Lower leg skin (tissue), 4 donors: ENCODE measurements around the gene TXLNB. TPM values are rescaled to one million over a fixed set of nuclear protein-coding genes. Genes with fewer than 3 reads are reported as not detected.

Experiments used
- DNase-seq, 2 donors: peaks; one replicate each; pipeline ENCODE4 v3.0.0-alpha.2; 2019; ENCODE audit warnings: low spot score in 2 of 2
- H3K4me3 ChIP-seq: fragments of 200-600 bp; sonication (generic); 2 replicates; pipeline ENCODE4 v1.5.1; 2017; ENCODE audit warnings: mild to moderate bottlenecking, low read depth; ENCODE audit not compliant: poor library complexity, severe bottlenecking
- CTCF ChIP-seq, 3 donors: fragments of 450-650 bp; IDR thresholded peaks; one replicate each; pipeline ENCODE4 v1.5.1; 2016; ENCODE audit warnings: antibody characterized with exemption in 3 of 3, mild to moderate bottlenecking in 3 of 3, moderate library complexity in 2 of 3
- POLR2A ChIP-seq, 2 donors: fragments of 450-650 bp; IDR thresholded peaks; one replicate each; pipeline ENCODE4 v1.6.1; 2016 to 2017; ENCODE audit warnings: antibody characterized with exemption in 2 of 2, mild to moderate bottlenecking in 1 of 2, moderate library complexity in 1 of 2
- WGBS, 2 donors: methylation state at CpG; one replicate each; pipeline ENCODE4 v1.1.5; 2018; 5-methylcytosine and 5-hydroxymethylcytosine counted together
- intact Hi-C: fragments of 100-400 bp; cut with DNase I; formaldehyde crosslinking; loops from one replicate; pipeline ENCODE4 v1.15.0; 2023; ENCODE audit warnings: low total_unique reads
- total RNA-seq, 4 donors: library from RNA; depleted of rRNA; stranded (reverse); fragments of >200 nt; gene quantifications; one replicate each; pipeline ENCODE4 v1.1.0, GENCODE V29; 2016

The TXLNB gene
- total RNA-seq, 4 donors from 2014 or later, result 0.27 to 0.29 TPM; not detected in 2

- no peak for TF ChIP-seq CTCF (IDR thresholded peaks at IDR 0.05)
- TF ChIP-seq POLR2A (IDR thresholded peaks at IDR 0.05), result no peak
- no peak overlapping the region for H3K4me3 ChIP-seq
- WGBS, 2 donors, result 58 to 68% methylated on average over 2 of the region's 2 CpGs
- DNase-seq, result no peak
- intact Hi-C loops, result no loop called here
Observed at GRCh38 chr6:139320081-139320480, 28.3 kb upstream of the TXLNB start.

- no peak overlapping the region for H3K4me3 ChIP-seq
- TF ChIP-seq CTCF (IDR thresholded peaks at IDR 0.05) (no peak), POLR2A (IDR thresholded peaks at IDR 0.05) (no peak)
- DNase-seq, result no peak
- intact Hi-C loops, result no loop called here
- 70 to 77% methylated on average over 2 of the region's 2 CpGs for WGBS, 2 donors
Observed at GRCh38 chr6:139316622-139317317, 25.0 kb upstream of the TXLNB start.

GRCh38 chr6:139313784-139314545, 22.2 kb upstream of the TXLNB start:
- TF ChIP-seq CTCF (IDR thresholded peaks at IDR 0.05), result no peak
- no peak for TF ChIP-seq POLR2A (IDR thresholded peaks at IDR 0.05)

GRCh38 chr6:139313229-139313628, 21.4 kb upstream of the TXLNB start:
- DNase-seq, result no peak
- intact Hi-C loops, result no loop called here
- no peak for TF ChIP-seq POLR2A (IDR thresholded peaks at IDR 0.05)
- TF ChIP-seq CTCF (IDR thresholded peaks at IDR 0.05), result no peak
- WGBS, 2 donors, result 91 to 98% methylated on average over 7 of the region's 7 CpGs
- no peak overlapping the region for H3K4me3 ChIP-seq

More at GRCh38 chr6:139313784-139314545, 22.2 kb upstream of the TXLNB start:
- DNase-seq, result no peak
- 49 to 53% methylated on average over 6 of the region's 6 CpGs for WGBS, 2 donors
- H3K4me3 ChIP-seq, result no peak overlapping the region
- intact Hi-C loops, result no loop called here

- WGBS, 2 donors, result 87 to 88% methylated on average over 2 of the region's 2 CpGs
- TF ChIP-seq CTCF (IDR thresholded peaks at IDR 0.05) (no peak), POLR2A (IDR thresholded peaks at IDR 0.05) (no peak)
- intact Hi-C loops, result no loop called here
Observed at GRCh38 chr6:139311831-139312230, 20.0 kb upstream of the TXLNB start.

More at GRCh38 chr6:139311831-139312230, 20.0 kb upstream of the TXLNB start:
- DNase-seq, result no peak
- no peak overlapping the region for H3K4me3 ChIP-seq
